ENCODE results near the gene MYPN.

MYPN gene

DNA sequence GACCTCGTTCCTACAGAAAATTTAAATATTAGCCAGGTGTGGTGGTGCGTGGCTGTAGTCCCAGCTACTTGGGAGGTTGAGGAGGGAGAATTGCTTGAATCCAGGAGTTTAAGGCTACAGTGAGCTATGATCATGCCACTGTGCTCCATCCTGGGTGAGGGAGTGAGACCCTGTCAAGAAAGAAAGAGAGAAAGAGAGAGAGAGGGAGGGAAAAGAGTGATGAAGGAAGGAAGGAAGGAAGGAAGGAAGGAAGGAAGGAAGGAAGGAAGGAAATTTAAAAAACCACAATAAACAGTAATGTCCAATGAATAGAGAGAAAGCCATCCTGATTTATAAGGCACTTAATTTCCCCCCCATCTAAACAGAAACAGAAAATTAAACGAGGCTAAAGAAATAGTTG, 9.4 kb downstream of the MYPN start:
- Histone ChIP-seq H3K23ac (ENCODE audit: low read length in 2 of 2) (no peak overlapping the region), H3K4me1 (ENCODE audit: control insufficient read depth, insufficient read depth, low read depth, low read length) (no peaks in the 10 kb centered on the region), H3K18ac (ENCODE audit: low read depth in 1 of 2, low read length in 2 of 2) (no peak overlapping the region), H3K9ac (ENCODE audit: low read length) (no peak overlapping the region), H3K4me2 (ENCODE audit: low read length, poor library complexity, severe bottlenecking) (no peak overlapping the region), H3K27me3 (ENCODE audit: control insufficient read depth in 1 of 2, insufficient read depth in 1 of 2, low read length in 2 of 2) (no peaks in the 10 kb centered on the region), H3K36me3 (ENCODE audit: control insufficient read depth in 1 of 2, insufficient read depth in 2 of 2, low read depth in 1 of 2, low read length in 2 of 2) (no peaks in the 10 kb centered on the region), H4K8ac (ENCODE audit: low read length) (no peak overlapping the region), H2BK15ac (ENCODE audit: low read depth, poor library complexity, severe bottlenecking) (no peak overlapping the region), H3K79me1 (replicated peaks; ENCODE audit: low read length, poor library complexity, severe bottlenecking) (no peaks in the 10 kb centered on the region), H3K4ac (ENCODE audit: low read depth in 1 of 2, low read length in 2 of 2) (no peak overlapping the region), H3K14ac (ENCODE audit: low read length in 2 of 2) (no peak overlapping the region), H2AFZ (ENCODE audit: low read depth, low read length) (no peak overlapping the region), H2BK12ac (ENCODE audit: low read length in 2 of 2) (no peak overlapping the region), H2AK5ac (ENCODE audit: low read length, severe bottlenecking) (no peak overlapping the region), H3K27ac (ENCODE audit: low read length, poor library complexity, severe bottlenecking) (no peak overlapping the region), H2BK5ac (ENCODE audit: low read depth, low read length, poor library complexity, severe bottlenecking) (no peak overlapping the region), H2BK120ac (ENCODE audit: low read depth, low read length) (no peak overlapping the region), H3K4me3 (ENCODE audit: insufficient read depth in 1 of 2, low read depth in 1 of 2, low read length in 2 of 2) (no peak overlapping the region), H4K91ac (ENCODE audit: low read length) (no peak overlapping the region), H3K9me3 (ENCODE audit: control insufficient read depth, low read length) (no peaks in the 10 kb centered on the region)
- DNase-seq, result no peak
- 96% methylated on average over 2 of the region's 3 CpGs for WGBS

GRCh38 chr10:68121020-68121743, 11.9 kb downstream of the MYPN start:
- no peak overlapping the region for H2AK5ac ChIP-seq (ENCODE audit: low read length, severe bottlenecking)
- no peaks in the 10 kb centered on the region for H3K79me1 ChIP-seq (replicated peaks; ENCODE audit: low read length, poor library complexity, severe bottlenecking)
- no peak overlapping the region for H3K27ac ChIP-seq (ENCODE audit: low read length, poor library complexity, severe bottlenecking)
- H2BK15ac ChIP-seq (ENCODE audit: low read depth, poor library complexity, severe bottlenecking), result no peak overlapping the region
- H3K27me3 ChIP-seq (ENCODE audit: control insufficient read depth in 1 of 2, insufficient read depth in 1 of 2, low read length in 2 of 2), result no peaks in the 10 kb centered on the region
- H2AFZ ChIP-seq (ENCODE audit: low read depth, low read length), result no peak overlapping the region
- peak overlapping the region in 1 of 2 experiments; percentile 53 for H3K4me3 ChIP-seq (ENCODE audit: insufficient read depth in 1 of 2, low read depth in 1 of 2, low read length in 2 of 2)
- H2BK120ac ChIP-seq (ENCODE audit: low read depth, low read length), result no peak overlapping the region
- H3K9me3 ChIP-seq (ENCODE audit: control insufficient read depth, low read length), result no peaks in the 10 kb centered on the region
- H3K18ac ChIP-seq (ENCODE audit: low read depth in 1 of 2, low read length in 2 of 2), result peak overlapping the region in 1 of 2 experiments; percentile 57
- no peaks in the 10 kb centered on the region for H3K4me1 ChIP-seq (ENCODE audit: control insufficient read depth, insufficient read depth, low read depth, low read length)
- no peak overlapping the region for H3K4me2 ChIP-seq (ENCODE audit: low read length, poor library complexity, severe bottlenecking)
- no peak overlapping the region for H2BK5ac ChIP-seq (ENCODE audit: low read depth, low read length, poor library complexity, severe bottlenecking)
- H3K9ac ChIP-seq (ENCODE audit: low read length), result peak overlapping the region; percentile 70
- WGBS, result 94% methylated on average over 13 of the region's 15 CpGs
- no peaks in the 10 kb centered on the region for H3K36me3 ChIP-seq (ENCODE audit: control insufficient read depth in 1 of 2, insufficient read depth in 2 of 2, low read depth in 1 of 2, low read length in 2 of 2)
- no peak overlapping the region for H4K91ac ChIP-seq (ENCODE audit: low read length)
- DNase-seq, result no peak
- no peak overlapping the region for H4K8ac ChIP-seq (ENCODE audit: low read length)
- no peak overlapping the region for H3K14ac ChIP-seq (ENCODE audit: low read length in 2 of 2)
- no peak overlapping the region for H3K4ac ChIP-seq (ENCODE audit: low read depth in 1 of 2, low read length in 2 of 2)
- peak overlapping the region in 1 of 2 experiments; percentile 66 for H2BK12ac ChIP-seq (ENCODE audit: low read length in 2 of 2)
- no peak overlapping the region for H3K23ac ChIP-seq (ENCODE audit: low read length in 2 of 2)

DNA sequence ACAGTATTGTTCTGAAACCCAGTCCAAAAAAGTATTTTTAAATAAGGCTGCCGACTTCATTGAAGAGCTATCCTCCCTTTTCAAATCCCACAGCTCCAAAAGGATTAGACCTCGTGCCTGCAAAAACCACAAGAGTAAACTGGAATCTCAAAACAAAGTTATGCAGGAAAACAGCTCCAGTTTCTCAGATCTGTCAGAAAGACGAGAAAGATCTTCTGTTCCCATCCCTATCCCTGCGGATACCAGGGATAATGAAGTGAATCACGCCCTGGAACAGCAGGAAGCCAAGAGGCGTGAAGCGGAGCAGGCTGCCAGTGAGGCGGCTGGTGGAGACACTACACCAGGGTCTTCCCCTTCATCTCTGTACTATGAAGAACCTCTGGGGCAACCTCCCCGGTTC, 12.6 kb downstream of the MYPN start:
- Histone ChIP-seq H2AFZ (ENCODE audit: low read depth, low read length) (no peak overlapping the region), H2BK15ac (ENCODE audit: low read depth, poor library complexity, severe bottlenecking) (peak overlapping the region; percentile 44), H3K23ac (ENCODE audit: low read length in 2 of 2) (no peak overlapping the region), H3K4me1 (ENCODE audit: control insufficient read depth, insufficient read depth, low read depth, low read length) (no peaks in the 10 kb centered on the region), H3K18ac (ENCODE audit: low read depth in 1 of 2, low read length in 2 of 2) (no peak overlapping the region), H2BK5ac (ENCODE audit: low read depth, low read length, poor library complexity, severe bottlenecking) (peak overlapping the region; percentile 62), H3K14ac (ENCODE audit: low read length in 2 of 2) (no peak overlapping the region), H3K9me3 (ENCODE audit: control insufficient read depth, low read length) (no peaks in the 10 kb centered on the region), H3K4me2 (ENCODE audit: low read length, poor library complexity, severe bottlenecking) (no peak overlapping the region), H3K36me3 (ENCODE audit: control insufficient read depth in 1 of 2, insufficient read depth in 2 of 2, low read depth in 1 of 2, low read length in 2 of 2) (no peaks in the 10 kb centered on the region), H3K79me1 (replicated peaks; ENCODE audit: low read length, poor library complexity, severe bottlenecking) (no peaks in the 10 kb centered on the region), H2AK5ac (ENCODE audit: low read length, severe bottlenecking) (no peak overlapping the region), H2BK12ac (ENCODE audit: low read length in 2 of 2) (no peak overlapping the region), H3K27me3 (ENCODE audit: control insufficient read depth in 1 of 2, insufficient read depth in 1 of 2, low read length in 2 of 2) (no peaks in the 10 kb centered on the region), H4K8ac (ENCODE audit: low read length) (no peak overlapping the region), H3K4ac (ENCODE audit: low read depth in 1 of 2, low read length in 2 of 2) (no peak overlapping the region), H3K9ac (ENCODE audit: low read length) (peak overlapping the region; percentile 70), H4K91ac (ENCODE audit: low read length) (no peak overlapping the region), H3K4me3 (ENCODE audit: insufficient read depth in 1 of 2, low read depth in 1 of 2, low read length in 2 of 2) (peak overlapping the region in 1 of 2 experiments; percentile 53), H3K27ac (ENCODE audit: low read length, poor library complexity, severe bottlenecking) (no peak overlapping the region), H2BK120ac (ENCODE audit: low read depth, low read length) (no peak overlapping the region)
- WGBS, result 57% methylated on average over 9 of the region's 9 CpGs
- peak; percentile 43 for DNase-seq

DNA sequence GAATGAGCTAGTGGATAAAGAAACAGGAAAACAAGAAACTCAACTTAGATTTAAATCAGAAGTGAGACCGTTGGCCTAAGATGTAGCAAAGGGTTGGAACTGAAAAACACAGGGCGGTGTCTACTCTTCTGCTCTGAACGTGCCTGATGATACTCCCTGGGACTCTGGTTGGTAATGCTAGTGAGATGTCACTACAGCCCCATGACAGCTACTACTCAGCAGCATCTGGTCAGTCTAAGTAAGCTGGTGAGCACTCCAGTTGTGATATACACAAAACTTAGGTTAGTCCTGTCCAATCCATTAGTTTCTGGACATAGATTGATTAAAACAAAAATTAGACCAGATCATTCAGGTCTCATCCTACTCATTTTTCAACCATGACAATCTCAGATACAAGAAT, 15.4 kb downstream of the MYPN start:
- no peak overlapping the region for H3K4me3 ChIP-seq (ENCODE audit: insufficient read depth in 1 of 2, low read depth in 1 of 2, low read length in 2 of 2)
- H2AFZ ChIP-seq (ENCODE audit: low read depth, low read length), result no peak overlapping the region
- 93% methylated on average over 3 of the region's 3 CpGs for WGBS
- DNase-seq, result no peak
- no peak overlapping the region for H2BK5ac ChIP-seq (ENCODE audit: low read depth, low read length, poor library complexity, severe bottlenecking)
- no peak overlapping the region for H3K27ac ChIP-seq (ENCODE audit: low read length, poor library complexity, severe bottlenecking)
- no peak overlapping the region for H3K4ac ChIP-seq (ENCODE audit: low read depth in 1 of 2, low read length in 2 of 2)
- H4K91ac ChIP-seq (ENCODE audit: low read length), result no peak overlapping the region
- no peak overlapping the region for H4K8ac ChIP-seq (ENCODE audit: low read length)
- H3K36me3 ChIP-seq (ENCODE audit: control insufficient read depth in 1 of 2, insufficient read depth in 2 of 2, low read depth in 1 of 2, low read length in 2 of 2), result no peaks in the 10 kb centered on the region
- no peaks in the 10 kb centered on the region for H3K27me3 ChIP-seq (ENCODE audit: control insufficient read depth in 1 of 2, insufficient read depth in 1 of 2, low read length in 2 of 2)
- no peak overlapping the region for H2BK15ac ChIP-seq (ENCODE audit: low read depth, poor library complexity, severe bottlenecking)
- H2BK12ac ChIP-seq (ENCODE audit: low read length in 2 of 2), result peak overlapping the region in 1 of 2 experiments; percentile 42
- H3K23ac ChIP-seq (ENCODE audit: low read length in 2 of 2), result no peak overlapping the region
- no peaks in the 10 kb centered on the region for H3K4me1 ChIP-seq (ENCODE audit: control insufficient read depth, insufficient read depth, low read depth, low read length)
- no peaks in the 10 kb centered on the region for H3K9me3 ChIP-seq (ENCODE audit: control insufficient read depth, low read length)
- no peak overlapping the region for H2AK5ac ChIP-seq (ENCODE audit: low read length, severe bottlenecking)
- no peak overlapping the region for H3K14ac ChIP-seq (ENCODE audit: low read length in 2 of 2)
- H3K9ac ChIP-seq (ENCODE audit: low read length), result no peak overlapping the region
- no peak overlapping the region for H3K18ac ChIP-seq (ENCODE audit: low read depth in 1 of 2, low read length in 2 of 2)
- H3K79me1 ChIP-seq (replicated peaks; ENCODE audit: low read length, poor library complexity, severe bottlenecking), result no peaks in the 10 kb centered on the region
- no peak overlapping the region for H3K4me2 ChIP-seq (ENCODE audit: low read length, poor library complexity, severe bottlenecking)
- H2BK120ac ChIP-seq (ENCODE audit: low read depth, low read length), result no peak overlapping the region
